GM12801 (cell line): Measurements from ENCODE around the gene COPS4.

Experiments used
- TF ChIP-seq, protein P1 (sequence below): IDR thresholded peaks from one replicate; pipeline ENCODE4 v1.5.1; 2011; ENCODE audit warnings: control low read depth; ENCODE audit not compliant: insufficient read length; ENCODE audit errors: extremely low read depth

COPS4 gene

GRCh38 chr4:83034630-83035494, at the start of gene COPS4:
Gene COPS4 (plus strand): TSS chr4:83035183. CDS start chr4:83035225, 42 bp downstream.
- TF ChIP-seq, protein P1, sequence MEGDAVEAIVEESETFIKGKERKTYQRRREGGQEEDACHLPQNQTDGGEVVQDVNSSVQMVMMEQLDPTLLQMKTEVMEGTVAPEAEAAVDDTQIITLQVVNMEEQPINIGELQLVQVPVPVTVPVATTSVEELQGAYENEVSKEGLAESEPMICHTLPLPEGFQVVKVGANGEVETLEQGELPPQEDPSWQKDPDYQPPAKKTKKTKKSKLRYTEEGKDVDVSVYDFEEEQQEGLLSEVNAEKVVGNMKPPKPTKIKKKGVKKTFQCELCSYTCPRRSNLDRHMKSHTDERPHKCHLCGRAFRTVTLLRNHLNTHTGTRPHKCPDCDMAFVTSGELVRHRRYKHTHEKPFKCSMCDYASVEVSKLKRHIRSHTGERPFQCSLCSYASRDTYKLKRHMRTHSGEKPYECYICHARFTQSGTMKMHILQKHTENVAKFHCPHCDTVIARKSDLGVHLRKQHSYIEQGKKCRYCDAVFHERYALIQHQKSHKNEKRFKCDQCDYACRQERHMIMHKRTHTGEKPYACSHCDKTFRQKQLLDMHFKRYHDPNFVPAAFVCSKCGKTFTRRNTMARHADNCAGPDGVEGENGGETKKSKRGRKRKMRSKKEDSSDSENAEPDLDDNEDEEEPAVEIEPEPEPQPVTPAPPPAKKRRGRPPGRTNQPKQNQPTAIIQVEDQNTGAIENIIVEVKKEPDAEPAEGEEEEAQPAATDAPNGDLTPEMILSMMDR: no peak

DNA sequence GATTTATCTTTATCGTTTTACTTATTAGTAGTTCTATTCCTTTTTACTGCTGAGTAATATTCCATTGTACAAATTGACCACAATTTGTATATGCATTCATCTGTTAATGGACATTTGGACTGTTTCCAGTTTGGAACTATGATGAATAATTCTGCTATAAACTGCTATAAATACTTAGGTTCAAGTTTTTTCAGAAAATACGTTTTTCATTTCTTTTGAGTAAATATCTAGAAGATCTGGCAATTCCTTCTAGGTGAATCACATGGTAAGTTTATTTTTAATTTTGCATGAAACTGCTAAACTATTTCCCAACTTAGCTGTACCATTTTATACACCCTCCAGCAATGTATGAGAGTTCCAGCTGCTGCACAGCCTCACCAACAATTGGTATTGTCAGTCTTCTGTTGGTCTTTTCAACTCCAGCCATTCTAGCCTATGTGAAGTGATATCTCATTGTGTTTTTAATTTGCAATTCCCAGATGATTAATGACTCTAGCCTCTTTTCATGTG, 46.6 kb upstream of the COPS4 start:
- TF ChIP-seq, protein P1: no peak

DNA sequence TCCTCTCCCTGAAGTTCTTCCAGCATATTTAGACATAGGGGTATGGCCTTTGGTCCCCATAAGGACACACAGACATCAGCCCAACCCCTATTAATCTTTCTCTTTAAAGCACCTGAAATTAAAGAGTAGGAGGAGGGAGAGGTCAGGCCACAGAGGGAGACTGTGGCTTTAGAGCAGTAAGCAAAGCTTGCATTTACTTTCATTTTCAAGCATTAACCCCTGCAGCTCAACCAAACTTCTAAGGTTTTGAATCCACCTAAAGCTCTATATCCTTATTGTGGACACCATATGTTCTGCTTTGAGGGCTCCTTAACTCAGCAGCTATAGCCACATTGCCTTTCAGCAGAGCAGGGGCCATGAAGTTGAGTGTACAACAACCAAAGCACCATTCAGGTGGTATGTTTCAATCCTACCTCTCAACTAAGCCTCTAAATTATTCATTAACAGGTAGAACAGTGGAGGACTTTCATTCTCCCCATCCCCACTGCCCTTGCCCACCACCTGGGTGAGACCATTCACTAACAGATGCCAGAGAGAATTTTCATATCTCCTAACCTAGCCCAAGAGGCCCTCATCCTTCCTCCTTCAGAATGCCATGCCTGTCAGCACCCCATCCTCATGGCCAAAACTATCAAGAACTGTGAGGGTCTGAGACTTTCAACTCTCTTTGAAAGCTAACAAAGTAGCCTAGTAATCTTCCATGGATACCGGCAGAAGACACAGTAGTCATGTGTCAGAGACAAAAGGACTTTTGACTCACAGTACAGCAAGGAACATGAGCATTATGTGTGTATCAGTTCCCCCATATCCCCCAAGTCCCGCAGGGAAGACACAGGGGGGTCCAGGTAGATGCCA, 45.2 kb upstream of the COPS4 start:
- TF ChIP-seq, protein P1: no peak

DNA sequence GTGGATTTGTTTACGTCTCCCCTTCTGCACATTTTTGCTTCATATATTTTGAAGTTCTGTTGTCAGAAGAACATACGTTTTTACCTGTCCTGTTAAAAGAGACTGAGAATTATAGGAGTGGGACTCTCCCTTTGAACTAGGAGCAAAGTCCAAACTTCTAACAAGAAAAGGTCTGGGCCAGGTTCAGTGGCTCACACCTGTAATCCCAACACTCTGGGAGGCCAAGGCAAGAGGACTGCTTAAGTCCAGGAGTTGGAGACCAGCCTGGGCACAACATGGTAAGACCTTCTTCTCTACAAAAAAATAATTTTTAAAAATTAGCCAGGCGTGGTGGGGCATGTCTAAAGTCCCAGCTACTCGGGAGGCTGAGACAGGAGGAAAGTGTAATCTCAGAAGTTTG, 40.1 kb upstream of the COPS4 start:
- TF ChIP-seq, protein P1: no peak

DNA sequence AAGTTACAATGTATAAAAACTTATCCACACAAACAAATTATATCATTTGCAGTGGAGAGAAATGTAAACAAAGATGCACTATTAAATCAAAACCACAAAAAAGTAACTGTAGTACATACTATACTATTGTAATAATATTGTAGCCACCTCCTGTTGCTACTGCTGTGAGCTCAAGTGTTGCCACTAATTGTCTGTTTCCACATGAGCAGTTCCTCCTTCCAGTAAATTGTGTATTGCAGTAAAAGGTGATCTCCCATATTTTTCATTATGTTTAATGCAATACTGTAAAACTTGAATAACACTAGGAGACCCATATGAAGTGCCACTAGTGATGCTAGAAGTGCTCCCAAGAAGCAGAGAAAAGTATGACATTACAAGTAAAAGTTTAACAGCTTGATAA, 36.1 kb upstream of the COPS4 start:
- TF ChIP-seq, protein P1: no peak

DNA sequence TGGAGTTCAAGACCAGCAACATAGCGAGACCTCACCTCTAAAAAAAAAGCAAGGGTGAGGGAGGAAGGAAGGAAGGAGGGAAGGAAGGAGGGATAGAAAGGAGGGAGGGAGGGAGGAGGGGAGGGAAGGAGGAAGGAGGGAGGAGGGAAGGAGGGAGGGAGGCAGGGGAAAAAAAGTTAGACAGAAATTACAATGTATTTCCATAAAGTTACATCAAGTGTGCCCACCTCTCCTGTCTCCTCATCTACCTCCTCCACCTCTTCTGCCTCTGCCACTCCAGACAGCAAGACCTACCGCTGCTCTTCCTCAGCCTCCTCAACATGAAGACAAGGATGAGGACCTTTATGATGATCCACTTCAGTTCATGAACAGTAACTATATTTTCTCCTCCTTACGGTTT, 32.7 kb upstream of the COPS4 start:
- TF ChIP-seq, protein P1: no peak

DNA sequence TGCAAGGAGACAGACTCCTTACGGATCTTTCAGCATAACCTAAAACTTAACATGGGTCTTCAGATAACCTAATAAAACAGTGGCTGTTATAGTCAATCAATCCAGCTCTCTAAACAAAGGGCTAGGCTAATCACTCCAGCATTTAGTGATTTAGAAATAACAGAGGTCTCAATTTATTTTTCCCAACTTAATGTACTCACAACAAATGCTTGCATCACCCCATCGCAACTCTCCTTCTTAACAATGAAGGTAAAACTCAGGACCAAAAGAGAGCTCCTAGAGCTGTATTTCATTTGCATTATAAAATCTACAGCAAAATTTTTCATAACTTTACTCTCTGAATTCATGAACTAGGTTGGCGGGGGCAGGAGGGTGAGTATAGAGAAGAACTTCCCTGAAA, 25.5 kb upstream of the COPS4 start:
- TF ChIP-seq, protein P1: no peak
